ENCODE data around the gene SOX12. TPM values are rescaled to one million over a fixed set of nuclear protein-coding genes. Genes with fewer than 3 reads are reported as not detected.

Gene SOX12
- total RNA-seq, 1 experiment from 2014 or later: 14.7 TPM

GRCh38 chr20:278607-279571, 46.5 kb upstream of the SOX12 start:
- Histone ChIP-seq H3K36me3 (ENCODE audit: control insufficient read depth, insufficient read depth, low read length) (peaks cover 4% of the 10 kb centered on the region), H3K4me3 (ENCODE audit: low read depth, low read length) (no peak overlapping the region), H3K9me3 (no peaks in the 10 kb centered on the region), H3K27me3 (replicated peaks; ENCODE audit: control insufficient read depth, insufficient read depth, low read length) (no peaks in the 10 kb centered on the region), H3K4me1 (no peaks in the 10 kb centered on the region)
- ChIA-PET CTCF (no interaction called here), POLR2A (no interaction called here)
- no peak for TF ChIP-seq CTCF (IDR thresholded peaks at IDR 0.05; ENCODE audit: insufficient read depth in 1 of 2, low read depth in 1 of 2, low read length in 1 of 2, severe bottlenecking in 1 of 2, unreplicated experiment in 1 of 2)
- no peaks in the 10 kb centered on the region for H3K27me3 Mint-ChIP-seq (ENCODE audit: insufficient read depth, unreplicated experiment)
- no TSS peak for BruUV-seq (replicated peaks)
- no peaks in the 10 kb centered on the region for H3K4me1 Mint-ChIP-seq (ENCODE audit: low read depth, unreplicated experiment)
- intact Hi-C loops (cut with micrococcal nuclease; ENCODE audit: unreplicated experiment): no loop called here
- H3K27ac Mint-ChIP-seq (ENCODE audit: unreplicated experiment): no peak overlapping the region
- H3K36me3 Mint-ChIP-seq (ENCODE audit: insufficient read depth, unreplicated experiment): peaks cover 9% of the 10 kb centered on the region
- H3K9me3 Mint-ChIP-seq (ENCODE audit: unreplicated experiment): no peaks in the 10 kb centered on the region
- peak in 1 of 2 experiments; percentile 27 for DNase-seq
- H3K4me3 Mint-ChIP-seq (ENCODE audit: unreplicated experiment): no peak overlapping the region

- DNase-seq: no peak
- CTCF ChIA-PET: no interaction called here
- Mint-ChIP-seq H3K4me1 (ENCODE audit: low read depth, unreplicated experiment) (no peaks in the 10 kb centered on the region), H3K36me3 (ENCODE audit: insufficient read depth, unreplicated experiment) (no peaks in the 10 kb centered on the region), H3K27ac (ENCODE audit: unreplicated experiment) (no peak overlapping the region), H3K4me3 (ENCODE audit: unreplicated experiment) (no peak overlapping the region), H3K9me3 (ENCODE audit: unreplicated experiment) (no peaks in the 10 kb centered on the region), H3K27me3 (ENCODE audit: insufficient read depth, unreplicated experiment) (no peaks in the 10 kb centered on the region)
- POLR2A ChIA-PET: no interaction called here
- Histone ChIP-seq H3K9me3 (no peaks in the 10 kb centered on the region), H3K27me3 (replicated peaks; ENCODE audit: control insufficient read depth, insufficient read depth, low read length) (no peaks in the 10 kb centered on the region), H3K4me3 (ENCODE audit: low read depth, low read length) (no peak overlapping the region), H3K36me3 (ENCODE audit: control insufficient read depth, insufficient read depth, low read length) (peaks cover 2% of the 10 kb centered on the region), H3K4me1 (peaks cover 3% of the 10 kb centered on the region; the same call in 1 of the 2 replicates)
- intact Hi-C loops (cut with micrococcal nuclease; ENCODE audit: unreplicated experiment): no loop called here
- no TSS peak for BruUV-seq (replicated peaks)
- no peak for TF ChIP-seq CTCF (IDR thresholded peaks at IDR 0.05; ENCODE audit: insufficient read depth in 1 of 2, low read depth in 1 of 2, low read length in 1 of 2, severe bottlenecking in 1 of 2, unreplicated experiment in 1 of 2)
Measured at GRCh38 chr20:284172-284571, 41.2 kb upstream of the SOX12 start.

- no peak for TF ChIP-seq CTCF (IDR thresholded peaks at IDR 0.05; ENCODE audit: insufficient read depth in 1 of 2, low read depth in 1 of 2, low read length in 1 of 2, severe bottlenecking in 1 of 2, unreplicated experiment in 1 of 2)
- H3K36me3 ChIP-seq (ENCODE audit: control insufficient read depth, insufficient read depth, low read length): no peaks in the 10 kb centered on the region; the same call in 1 of the 2 replicates
- ChIA-PET POLR2A (no interaction called here), CTCF (no interaction called here)
- peaks cover 18% of the 10 kb centered on the region for H3K4me1 ChIP-seq
- H3K27me3 ChIP-seq (replicated peaks; ENCODE audit: control insufficient read depth, insufficient read depth, low read length): no peaks in the 10 kb centered on the region
- Mint-ChIP-seq H3K27ac (ENCODE audit: unreplicated experiment) (no peak overlapping the region), H3K36me3 (ENCODE audit: insufficient read depth, unreplicated experiment) (no peaks in the 10 kb centered on the region), H3K27me3 (ENCODE audit: insufficient read depth, unreplicated experiment) (no peaks in the 10 kb centered on the region), H3K9me3 (ENCODE audit: unreplicated experiment) (no peaks in the 10 kb centered on the region), H3K4me3 (ENCODE audit: unreplicated experiment) (no peak overlapping the region), H3K4me1 (ENCODE audit: low read depth, unreplicated experiment) (no peaks in the 10 kb centered on the region)
- DNase-seq: no peak
- intact Hi-C loops (cut with micrococcal nuclease; ENCODE audit: unreplicated experiment): no loop called here
- H3K9me3 ChIP-seq: no peaks in the 10 kb centered on the region
- BruUV-seq (replicated peaks): no TSS peak
- no peak overlapping the region for H3K4me3 ChIP-seq (ENCODE audit: low read depth, low read length)
Measured at GRCh38 chr20:286508-286907, 38.8 kb upstream of the SOX12 start.

All from Caco-2 (cell line).